Left kidney (tissue), 2 donors: ENCODE results near the gene NUMBL. TPM values are rescaled to one million over a fixed set of nuclear protein-coding genes. Genes with fewer than 3 reads are reported as not detected.
A peak's percentile ranks its signal among the peaks of the same experiment; 100 is the strongest.

Source experiments
- DNase-seq: peaks from one replicate; pipeline ENCODE4 v3.0.0-alpha.2; 2013
- polyA plus RNA-seq: library from polyadenylated mRNA; unstranded; fragments of 120-200 nt; gene quantifications from one replicate; pipeline ENCODE4 v1.2.1, GENCODE V29; 2013; ENCODE audit not compliant: insufficient read length

The NUMBL gene
- polyA plus RNA-seq, 1 donor = 11.8 TPM

- peak; percentile 88 for DNase-seq
These were observed 406 bp upstream of the NUMBL start for GRCh38 chr19:40690693-40691420.

- no peak for DNase-seq
These were observed 957 bp downstream of the NUMBL start for GRCh38 chr19:40689339-40690049.

DNA sequence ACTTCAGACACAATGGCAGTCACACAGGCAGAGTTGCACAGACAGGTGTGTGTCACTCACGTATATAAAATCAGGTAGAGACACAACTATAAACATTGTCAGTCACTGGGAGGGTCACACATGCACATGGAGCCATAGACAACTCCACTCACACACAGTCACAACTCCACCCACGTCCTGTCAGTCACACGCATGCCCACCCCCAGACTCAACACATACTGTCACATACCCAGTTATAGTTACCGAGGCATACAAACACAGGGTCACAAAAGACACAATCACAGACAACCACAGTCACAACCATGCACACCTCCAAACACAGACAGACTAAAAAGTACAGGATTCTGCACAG is 1.5 kb downstream of the NUMBL start:
- no peak for DNase-seq

DNA sequence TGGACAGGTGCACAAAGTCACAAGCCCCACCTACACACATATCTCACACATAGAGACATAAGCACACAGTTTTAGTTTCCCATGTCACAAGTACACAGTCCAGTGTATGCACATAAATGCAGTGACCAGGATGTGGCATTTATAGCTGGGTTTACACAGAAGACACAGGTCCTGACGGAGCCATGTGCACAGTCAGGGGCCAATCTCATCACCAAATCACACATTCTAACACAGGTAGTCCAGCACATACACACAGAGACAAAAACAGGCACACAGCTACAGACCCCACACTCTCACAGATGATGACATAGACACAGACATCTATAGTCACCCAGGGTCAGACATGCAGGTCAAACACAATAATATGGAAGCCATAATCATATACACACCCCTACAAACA is 2.1 kb downstream of the NUMBL start:
- DNase-seq = no peak

DNA sequence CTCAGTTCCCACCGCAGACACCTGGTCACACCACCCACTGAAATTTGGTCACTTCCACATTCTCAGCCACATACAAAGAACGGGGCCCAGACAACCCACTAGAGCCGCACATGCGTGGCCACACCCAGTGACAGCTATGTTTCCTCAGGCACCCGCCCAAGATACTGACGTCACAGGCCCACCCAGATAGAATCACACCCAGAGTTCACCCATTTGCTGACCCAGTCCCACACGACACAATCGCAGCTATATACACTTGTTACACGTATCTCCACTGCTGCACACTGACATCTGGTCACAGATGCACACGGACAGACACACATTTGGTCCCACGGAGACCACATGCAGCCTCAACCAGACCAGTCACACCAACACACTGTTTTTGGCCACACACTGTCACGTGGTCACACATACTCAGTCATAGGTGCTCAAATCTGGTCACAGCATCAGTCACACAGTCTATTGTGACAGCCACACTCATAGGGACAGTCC is 2.9 kb downstream of the NUMBL start:
- no peak for DNase-seq

- DNase-seq = no peak
These were observed 3.4 kb downstream of the NUMBL start for GRCh38 chr19:40686882-40687524.

- no peak for DNase-seq
These were observed 4.9 kb downstream of the NUMBL start for GRCh38 chr19:40685563-40685962.

DNA sequence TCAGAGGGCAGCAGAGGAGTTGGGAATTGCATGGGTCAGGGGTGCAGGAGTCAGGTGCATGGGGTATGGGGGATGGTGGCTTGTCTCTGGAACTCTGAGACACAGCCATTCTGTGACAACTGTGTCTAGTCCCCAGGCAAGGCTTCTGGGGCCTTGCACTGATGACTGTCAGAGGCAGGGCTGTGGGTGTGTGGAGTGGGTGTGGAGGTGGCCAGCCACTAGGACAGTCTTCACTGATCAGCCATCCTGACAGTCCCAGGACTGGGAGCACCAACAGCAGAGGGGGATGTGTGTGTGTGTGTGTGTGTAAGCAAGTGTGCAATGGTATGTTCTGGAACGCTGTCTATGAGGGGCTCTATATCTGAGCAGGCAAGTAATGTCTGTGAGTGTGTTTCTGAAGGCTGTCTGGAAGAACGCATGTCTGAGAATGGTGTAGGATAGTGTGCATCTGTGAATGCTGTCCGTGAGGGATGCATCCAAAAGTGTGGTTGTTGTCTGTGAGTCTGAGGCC is 5.4 kb downstream of the NUMBL start:
- DNase-seq = no peak

GRCh38 chr19:40684280-40684679 is 6.2 kb downstream of the NUMBL start:
- DNase-seq = no peak

GRCh38 chr19:40683437-40683836 is 7.0 kb downstream of the NUMBL start:
- no peak for DNase-seq

- no peak for DNase-seq
These were observed 8.0 kb downstream of the NUMBL start for GRCh38 chr19:40682431-40682964.

DNA sequence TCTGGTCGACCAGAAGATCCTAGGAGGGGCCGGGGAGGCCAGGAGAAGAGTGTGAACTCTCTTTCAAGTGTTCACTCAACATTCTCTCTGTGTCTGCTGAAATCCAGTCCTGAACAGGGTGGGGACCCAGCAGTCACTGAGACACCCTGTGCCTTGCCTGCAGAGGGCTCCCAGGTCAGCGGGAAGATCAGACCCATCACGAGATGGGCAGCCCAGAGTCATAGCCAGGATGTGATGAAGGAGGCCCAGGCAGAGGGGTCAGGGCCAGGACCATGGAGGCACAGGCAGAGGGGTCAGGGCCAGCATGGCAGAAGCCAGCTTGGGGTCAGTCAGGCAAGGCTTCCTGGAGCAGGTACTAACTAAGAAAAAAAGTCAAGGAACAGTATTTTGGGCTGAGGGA is 9.4 kb downstream of the NUMBL start:
- no peak for DNase-seq

- DNase-seq = no peak
These were observed 13.3 kb downstream of the NUMBL start for GRCh38 chr19:40677156-40677555.

- DNase-seq = no peak
These were observed 16.2 kb downstream of the NUMBL start for GRCh38 chr19:40674291-40674690.

DNA sequence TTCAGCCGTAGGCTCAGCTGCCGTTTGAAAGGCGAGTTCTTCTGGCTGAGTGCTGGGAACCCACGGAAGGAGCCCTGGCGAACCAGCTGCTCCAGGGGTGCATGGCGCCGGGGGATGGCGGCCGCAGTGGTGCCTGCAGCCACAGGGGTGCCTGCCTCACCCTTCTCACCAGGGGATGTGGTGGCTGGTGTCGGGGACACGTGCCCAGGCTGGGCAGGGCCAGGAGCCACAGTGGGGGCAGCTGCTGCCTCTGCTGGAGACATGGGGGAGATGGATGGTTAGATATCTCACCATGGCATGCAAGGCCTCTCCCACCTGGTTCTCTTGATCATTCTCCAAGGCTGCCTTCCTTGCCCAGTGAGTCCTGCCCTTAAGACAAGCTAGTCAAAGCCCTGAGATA is 17.1 kb downstream of the NUMBL start:
- DNase-seq = no peak

- DNase-seq = no peak
These were observed 17.7 kb downstream of the NUMBL start for GRCh38 chr19:40672573-40673299.

DNA sequence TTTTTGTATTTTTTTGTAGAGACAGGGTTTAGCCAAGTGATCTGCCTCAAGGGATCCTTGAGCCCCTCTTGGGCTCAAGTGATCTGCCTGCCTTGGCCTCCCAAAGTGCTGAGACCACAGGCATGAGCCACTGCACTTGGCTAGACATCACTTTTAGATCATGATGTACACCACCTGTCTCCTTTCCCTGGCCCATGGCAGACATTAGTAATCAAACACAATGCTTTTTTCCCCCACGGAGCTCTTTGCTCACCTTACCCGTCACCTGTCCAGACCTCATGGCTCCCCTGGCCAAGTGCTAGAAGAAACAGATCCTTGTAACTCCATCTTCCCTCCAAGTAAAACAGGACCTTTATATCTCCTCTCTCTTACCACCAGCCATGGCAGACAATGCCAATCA is 18.4 kb downstream of the NUMBL start:
- DNase-seq = no peak

- no peak for DNase-seq
These were observed 19.0 kb downstream of the NUMBL start for GRCh38 chr19:40671404-40671803.

DNA sequence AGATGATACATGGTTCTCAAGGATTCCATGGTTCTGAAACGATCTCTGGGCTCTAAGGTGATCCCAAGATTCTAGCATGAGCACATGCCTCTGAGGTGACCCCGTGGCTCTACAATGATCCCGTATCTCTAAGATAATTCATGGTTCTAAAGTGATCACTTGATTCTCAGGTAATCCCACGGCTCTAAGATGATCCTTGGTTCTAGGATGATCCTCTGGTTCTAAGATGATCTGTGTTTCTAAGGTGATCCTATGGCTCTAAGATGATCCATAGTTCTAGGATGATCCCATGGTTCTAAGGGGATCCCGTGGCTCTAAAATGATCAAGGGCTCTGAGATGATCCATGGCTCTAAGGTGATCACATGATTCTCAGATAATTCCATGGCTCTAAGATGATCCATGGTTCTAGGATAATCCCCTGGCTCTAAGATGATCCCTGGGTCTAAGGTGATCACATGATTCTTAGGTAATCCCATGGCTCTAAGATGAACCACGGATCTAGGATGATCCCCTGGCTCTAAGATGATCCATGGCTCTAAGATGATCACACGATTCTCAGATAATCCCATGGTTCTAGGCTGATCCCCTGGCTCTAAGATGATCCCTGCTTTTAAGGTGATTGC is 21.3 kb downstream of the NUMBL start:
- no peak for DNase-seq

DNA sequence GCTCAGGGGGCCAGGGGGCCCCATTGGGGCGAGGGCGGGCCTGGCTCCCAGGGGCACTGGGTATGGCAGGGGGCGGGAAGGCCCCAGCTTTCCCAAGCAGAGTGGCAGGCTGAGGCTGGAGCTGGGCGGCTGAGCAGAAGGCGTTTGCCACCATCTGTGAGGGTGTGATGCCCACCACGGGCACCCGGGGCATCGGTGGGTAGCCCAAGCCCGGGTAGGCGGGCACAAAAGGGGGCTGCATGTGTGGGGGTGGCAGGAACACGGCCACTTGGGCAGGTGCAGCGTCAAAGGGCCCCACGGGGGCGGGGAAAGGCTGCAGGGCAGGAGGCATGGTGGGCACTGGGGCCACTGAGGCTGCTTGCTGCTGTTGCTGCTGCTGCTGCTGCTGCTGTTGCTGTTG is 22.8 kb downstream of the NUMBL start:
- no peak for DNase-seq

- DNase-seq = no peak
These were observed 23.5 kb downstream of the NUMBL start for GRCh38 chr19:40666803-40667438.
